Inflammatory macrophage treated with lipopolysaccharide for 1 hour (primary cell): ENCODE measurements around the gene C20orf96.

Source experiments
- DNase-seq, 2 donors: peaks; one replicate each; pipeline ENCODE4 v3.0.0-alpha.2; 2020 to 2022

C20orf96 gene

DNA sequence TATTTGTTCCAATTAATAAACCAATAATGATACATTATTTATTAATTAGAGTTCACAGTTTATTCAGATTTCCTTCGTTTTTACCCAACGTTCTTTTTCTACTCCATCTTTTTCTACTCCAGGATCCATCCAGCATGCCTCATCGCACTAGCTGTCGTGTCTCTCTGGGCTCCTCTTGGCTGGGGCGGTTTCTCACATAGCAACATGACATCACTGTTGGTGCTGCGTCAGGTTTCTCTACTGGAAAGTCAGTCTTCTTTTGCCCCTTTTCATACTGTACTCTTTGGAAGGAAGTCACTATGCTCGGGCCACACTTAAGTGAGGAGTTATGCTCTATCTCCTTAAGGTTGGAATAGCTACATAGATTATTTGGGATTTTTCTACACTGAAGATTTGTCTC is 21.1 kb upstream of the C20orf96 start:
- no peak for DNase-seq

DNA sequence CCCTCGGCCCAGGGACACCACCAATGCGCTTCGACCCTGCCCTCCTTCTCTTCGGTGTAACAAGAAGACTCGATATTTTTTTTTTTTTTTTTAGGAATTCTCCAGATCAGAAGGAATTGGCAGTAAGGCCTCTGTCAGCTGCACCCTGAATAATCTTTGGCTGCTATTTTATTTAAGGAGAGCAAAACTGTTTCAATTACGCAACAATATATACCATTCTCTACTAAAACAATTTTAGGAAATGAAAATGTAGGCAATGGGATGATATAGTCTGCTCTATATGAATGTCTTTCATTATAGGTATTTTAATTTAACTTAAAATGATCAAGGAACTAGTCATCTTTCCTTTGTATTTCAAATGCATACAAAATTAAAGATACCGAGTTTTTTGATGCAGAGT is 20.1 kb upstream of the C20orf96 start:
- DNase-seq: no peak

DNA sequence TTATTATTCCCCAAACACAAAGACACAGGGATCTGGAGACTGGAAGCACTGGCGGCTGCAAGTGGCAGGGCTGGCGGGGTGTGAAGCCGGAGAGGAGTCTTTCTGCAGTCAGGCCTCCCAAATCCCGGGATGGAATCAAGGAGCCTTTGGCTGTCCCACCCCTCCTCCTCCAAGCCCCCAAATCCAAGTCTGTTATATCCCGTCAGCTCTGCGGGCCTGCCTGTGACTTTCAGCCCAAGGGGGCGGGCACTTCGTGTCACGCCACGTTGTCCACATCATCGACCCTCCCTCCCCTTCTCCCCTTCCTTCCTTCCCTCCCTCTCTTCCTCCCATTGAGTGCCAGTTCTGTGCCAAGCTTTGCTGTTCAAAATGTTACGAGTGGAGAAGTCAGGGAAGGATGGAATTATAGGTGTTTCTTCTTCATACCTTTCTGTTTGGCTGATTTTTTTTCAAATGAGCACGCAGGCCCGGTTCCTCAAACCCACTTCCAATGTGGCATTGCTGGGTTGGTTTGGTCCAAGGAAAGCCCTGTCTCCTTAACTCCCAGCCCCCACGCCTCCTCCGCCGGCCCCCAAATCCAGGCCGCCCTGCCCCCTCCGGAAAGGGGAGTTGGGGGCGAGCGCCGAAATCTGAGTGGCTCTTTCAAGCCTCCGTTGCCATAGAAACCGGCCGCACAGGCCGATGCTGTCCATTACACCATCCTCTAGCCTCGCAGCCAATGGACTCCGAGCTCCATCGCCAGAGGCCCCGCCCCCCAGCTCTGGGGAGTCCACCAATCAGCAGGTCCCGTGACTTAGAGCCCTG is 19.5 kb upstream of the C20orf96 start:
- DNase-seq: peak; percentile 84 to 89

DNA sequence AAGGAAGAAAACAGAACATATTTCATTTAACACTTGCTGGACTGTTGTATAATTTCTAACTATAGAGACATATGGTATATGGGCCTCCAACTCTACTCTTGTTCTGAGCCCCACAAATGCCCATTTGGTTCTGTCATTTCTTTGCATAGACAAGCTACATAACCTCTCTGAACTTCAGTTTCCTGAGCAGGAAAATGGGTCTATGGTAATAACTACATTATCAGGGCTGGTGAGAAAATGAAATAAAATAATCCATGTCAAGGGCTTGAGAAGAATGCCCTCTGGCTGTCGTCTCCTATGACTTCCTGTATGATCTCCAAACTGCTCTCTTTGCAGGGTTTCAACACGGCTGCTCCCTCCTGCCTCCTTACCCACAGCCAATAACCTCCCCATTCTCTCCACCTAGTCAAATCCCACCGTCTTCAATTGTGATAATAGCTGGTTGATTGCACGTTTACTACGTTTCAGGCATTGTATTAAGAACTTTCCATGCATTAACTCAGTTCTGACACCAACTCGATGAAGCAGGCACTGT is 18.8 kb upstream of the C20orf96 start:
- no peak for DNase-seq

DNA sequence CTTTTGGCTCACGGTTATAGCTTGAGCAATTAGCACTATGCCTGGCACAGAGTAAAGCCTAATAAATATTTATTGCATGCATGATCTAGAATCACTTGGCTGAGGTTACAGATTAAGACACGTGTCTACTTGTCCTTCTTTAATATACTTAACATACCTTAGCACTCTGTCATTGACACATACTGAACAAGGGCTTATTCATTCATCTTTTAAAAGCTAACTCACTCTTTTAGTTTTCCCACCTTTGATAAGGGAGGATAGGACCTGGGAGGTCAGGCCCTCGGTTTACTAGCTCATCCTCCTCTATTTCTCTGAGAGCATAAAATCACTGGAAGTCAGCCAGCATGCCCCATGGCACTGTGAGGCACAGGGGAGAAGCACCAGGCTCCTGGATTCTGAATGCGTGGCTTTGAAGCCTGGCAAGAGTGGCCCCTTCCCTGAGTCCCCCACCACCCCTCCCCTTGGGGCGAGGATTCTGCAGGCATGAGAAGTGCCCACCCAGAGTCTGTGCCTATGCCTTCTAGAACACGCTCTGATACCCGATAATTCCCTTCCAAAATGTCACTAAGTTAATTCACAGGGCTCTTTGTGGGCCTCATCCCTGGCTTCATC is 18.0 kb upstream of the C20orf96 start:
- DNase-seq: no peak

DNA sequence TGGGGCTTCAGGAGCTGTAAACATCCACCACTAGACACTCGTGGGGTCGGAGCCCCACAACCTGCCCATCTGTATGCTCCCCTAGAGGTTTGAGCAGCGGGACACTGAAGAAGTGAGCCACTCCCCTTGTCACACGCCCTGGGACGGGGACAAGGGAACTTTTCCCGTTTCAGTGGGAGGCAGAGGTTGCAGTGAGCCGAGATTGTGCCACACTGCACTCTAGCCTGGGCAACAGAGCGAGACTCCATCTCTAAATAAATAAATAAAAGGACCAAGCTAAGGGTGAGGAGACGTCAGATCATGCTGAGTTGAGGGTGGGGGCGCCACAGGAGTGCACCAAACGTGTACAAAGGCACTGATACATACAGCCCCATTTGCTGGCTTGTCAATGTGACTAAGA is 15.2 kb upstream of the C20orf96 start:
- DNase-seq: no peak

DNA sequence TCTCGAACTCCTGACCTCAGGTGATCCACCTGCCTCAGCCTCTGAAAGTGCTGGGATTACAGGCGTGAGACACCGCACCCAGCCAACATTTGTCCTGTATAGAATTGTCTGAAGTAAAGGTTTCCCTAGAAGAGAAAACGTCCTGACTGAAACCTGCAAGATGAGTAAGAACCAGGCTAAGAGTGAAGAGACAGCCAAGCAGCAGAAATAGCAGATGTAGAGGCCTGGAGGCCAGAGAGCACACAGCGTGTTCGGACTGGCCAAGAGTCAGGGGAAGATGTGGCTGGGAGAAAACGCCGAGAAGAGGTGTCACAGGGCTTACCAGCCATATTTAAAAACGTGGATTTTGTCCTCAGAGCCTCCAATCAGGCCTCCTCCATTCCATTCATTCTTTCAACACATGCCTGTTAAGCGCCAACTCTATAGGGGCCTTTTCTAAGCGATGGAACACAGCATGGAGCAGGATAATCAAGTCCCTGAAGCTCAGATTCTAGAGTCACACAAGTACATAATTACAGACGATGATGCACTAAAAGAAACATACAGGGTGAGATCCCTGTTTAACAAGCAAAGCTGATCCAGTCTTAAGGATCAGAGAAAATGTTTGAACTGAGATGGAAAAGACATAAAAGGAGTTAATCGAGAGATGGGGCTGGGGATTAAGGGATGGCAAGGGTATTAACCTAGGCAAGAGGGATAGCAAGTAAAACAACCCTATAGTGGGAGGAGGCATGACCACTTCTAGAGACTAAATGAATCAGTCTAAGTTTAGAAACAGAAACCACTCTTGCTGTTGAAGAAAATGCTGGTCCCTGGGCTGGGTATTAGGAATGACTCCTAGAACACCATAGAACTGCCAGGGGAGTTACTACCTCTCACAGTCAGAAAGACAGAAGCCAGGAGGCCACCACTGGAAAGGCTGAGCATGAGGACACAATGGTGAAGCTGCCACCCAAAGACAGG is 11.6 kb upstream of the C20orf96 start:
- no peak for DNase-seq

DNA sequence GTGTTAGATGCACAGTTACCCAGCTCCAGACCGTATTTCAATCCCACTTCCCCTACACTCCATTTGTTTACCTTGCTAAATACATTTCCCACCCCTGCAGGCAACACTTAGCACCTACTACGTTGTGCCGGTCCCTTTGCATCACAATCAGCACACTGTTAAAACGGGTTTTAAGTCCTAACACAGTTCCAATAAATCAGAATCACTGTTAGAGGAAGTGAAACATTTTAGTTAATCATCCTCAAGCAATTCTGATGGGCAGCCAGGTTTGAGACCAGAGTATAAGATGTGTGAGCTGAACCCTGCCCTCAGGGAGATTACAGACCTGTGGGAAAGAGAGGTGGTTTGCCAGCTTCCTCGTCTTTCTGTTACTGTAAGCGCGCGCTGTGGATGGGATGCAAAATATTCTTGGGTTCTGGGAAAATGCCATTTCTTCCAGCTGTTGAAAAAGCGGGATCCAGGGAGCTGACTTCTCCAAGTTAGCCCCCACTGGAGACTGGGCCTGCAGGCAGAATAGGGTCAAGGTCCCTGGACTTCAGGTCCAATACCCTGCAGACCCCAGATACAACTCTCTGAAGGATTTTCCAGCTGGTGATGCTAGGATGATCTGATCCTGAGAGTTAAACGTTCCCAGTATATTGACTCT is 9.9 kb upstream of the C20orf96 start:
- DNase-seq: no peak

DNA sequence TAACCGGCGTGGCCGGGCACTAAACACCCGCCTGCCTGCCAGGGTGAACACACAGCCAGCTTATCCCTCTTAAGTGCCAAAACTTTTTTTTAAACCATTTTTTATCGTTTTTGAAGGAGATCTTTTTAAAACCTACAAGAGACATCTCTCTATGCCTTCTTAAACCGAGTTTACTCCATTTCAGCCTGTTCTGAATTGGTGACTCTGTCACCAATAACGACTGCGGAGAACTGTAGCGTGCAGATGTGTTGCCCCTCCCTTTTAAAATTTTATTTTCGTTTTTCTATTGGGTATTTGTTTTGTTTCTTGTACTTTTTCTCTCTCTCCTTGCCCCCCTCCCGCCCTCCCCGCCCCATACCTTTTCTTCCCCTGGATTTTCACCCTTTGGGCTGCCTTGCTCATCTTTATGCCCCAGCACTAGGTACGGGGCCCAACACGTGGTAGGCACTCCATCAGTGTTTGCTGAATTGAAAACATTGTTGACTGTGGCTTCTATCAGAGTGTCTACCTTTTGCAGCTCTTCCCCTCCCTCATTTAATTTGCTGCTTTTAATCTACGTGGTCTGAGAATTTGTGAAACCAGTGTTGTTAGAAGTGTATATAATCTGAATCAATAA is 8.3 kb upstream of the C20orf96 start:
- DNase-seq: no peak

DNA sequence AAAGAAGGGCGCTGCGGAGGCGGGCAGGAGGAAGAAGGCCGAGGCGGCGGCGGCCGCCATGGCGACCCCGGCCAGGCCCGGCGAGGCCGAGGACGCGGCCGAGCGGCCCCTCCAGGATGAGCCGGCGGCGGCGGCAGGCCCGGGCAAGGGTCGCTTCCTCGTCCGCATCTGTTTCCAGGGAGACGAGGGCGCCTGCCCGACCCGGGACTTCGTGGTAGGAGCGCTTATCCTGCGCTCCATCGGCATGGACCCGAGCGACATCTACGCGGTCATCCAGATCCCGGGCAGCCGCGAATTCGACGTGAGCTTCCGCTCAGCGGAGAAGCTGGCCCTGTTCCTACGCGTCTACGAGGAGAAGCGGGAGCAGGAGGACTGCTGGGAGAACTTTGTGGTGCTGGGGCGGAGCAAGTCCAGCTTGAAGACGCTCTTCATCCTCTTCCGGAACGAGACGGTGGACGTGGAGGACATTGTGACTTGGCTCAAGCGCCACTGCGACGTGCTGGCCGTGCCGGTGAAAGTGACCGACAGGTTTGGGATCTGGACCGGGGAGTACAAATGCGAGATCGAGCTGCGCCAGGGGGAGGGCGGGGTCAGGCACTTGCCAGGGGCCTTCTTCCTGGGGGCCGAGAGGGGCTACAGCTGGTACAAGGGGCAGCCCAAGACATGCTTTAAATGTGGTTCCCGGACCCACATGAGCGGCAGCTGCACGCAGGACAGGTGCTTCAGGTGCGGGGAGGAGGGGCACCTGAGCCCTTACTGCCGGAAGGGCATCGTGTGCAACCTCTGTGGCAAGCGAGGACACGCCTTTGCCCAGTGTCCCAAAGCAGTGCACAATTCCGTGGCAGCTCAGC is 7.6 kb upstream of the C20orf96 start:
- DNase-seq: peak; percentile 65 to 71

DNA sequence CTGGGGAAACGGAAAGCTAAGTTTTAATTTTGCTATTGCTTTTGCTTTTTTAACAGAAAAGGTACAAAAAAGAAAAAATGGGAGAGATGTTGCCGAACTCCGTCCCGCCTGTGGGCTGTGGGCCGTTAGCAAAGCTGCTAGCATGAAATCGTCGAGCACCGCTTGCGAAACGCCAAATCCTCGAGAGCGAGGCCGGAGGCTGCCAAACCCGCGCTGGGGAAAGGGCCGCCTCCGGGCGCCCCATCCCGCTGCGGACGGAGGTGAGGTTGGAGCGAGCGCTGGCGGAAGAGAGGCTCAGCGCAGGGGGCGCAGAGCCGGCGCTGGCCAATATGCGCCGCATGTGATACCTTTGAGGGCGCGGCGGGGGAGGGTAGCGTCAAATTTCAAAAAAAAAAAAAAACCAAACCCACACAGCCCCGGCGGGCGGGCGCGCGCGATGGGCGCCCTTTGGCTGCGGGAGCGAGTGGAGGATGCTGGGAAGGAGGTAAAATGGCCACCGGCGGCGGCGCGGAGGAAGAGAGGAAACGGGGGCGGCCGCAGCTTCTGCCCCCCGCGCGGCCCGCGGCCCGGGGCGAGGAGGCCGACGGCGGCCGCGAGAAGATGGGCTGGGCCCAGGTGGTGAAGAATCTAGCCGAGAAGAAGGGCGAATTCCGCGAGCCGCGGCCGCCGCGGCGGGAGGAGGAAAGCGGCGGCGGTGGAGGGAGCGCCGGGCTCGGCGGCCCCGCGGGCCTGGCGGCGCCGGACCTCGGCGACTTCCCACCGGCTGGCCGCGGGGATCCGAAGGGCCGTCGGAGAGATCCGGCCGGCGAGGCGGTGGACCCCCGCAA is 6.8 kb upstream of the C20orf96 start, which contains the start of gene ZCCHC3:
Gene ZCCHC3 (plus strand): TSS at position 473 of the 827 bp plus-strand sequence. CDS start 17 bp downstream, at position 490.
- peak; percentile 88 to 91 for DNase-seq

DNA sequence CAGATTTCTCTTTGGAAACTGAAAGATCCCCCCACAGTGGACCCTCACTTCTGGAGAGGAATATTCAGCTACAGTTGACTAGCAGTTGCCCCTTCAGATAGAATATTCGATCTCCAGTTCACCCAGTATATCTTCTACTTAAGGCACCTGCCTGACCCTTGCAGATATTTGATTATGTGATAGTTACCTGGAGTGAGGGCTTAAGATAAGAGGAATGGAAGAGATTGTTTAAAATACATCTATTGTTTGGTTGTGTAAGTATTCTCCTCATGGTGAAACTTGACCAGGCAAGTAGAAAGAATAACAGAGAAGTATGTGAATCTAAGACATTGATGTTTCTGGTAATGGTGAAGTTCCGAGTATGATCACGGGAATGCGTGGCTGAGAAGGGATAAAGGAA is 5.3 kb upstream of the C20orf96 start:
- DNase-seq: no peak

DNA sequence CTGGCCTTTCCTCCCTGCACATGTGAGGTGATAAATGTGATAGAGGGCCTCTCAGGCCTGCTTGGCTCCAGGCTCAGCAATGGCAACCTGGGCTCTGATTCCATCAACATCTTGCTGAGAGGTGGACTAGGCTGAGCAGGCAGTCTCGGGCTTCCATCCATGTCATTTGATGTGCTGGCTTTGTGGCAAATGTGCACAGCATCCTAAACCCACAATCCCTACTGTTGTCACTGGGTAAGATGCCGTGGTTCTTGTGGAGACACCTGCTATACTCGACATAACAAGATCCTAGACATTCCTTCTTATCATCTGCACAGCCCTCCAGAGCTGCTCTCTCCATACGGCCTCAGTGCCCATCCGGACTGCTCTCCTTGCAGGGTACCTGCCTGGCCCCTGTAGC is 4.1 kb upstream of the C20orf96 start:
- no peak for DNase-seq

DNA sequence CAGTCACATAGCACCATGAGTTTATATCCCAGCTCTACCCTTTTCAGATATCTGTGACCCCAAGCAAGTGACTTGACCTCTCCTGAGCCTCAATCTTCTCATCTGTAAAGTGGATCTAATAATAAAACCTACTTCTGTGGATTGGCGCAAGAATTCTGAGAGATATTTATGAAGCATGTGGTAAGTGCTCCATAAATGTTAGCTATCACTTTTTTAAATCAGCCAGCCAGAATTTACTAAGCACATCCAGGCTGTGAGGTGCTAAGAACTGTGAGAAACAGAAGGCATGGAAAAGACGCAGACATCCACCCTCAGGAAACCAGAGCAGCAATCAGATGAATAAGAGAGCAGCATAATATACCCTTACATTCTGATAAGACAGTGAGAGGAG is 862 bp downstream of the C20orf96 start:
- no peak for DNase-seq

DNA sequence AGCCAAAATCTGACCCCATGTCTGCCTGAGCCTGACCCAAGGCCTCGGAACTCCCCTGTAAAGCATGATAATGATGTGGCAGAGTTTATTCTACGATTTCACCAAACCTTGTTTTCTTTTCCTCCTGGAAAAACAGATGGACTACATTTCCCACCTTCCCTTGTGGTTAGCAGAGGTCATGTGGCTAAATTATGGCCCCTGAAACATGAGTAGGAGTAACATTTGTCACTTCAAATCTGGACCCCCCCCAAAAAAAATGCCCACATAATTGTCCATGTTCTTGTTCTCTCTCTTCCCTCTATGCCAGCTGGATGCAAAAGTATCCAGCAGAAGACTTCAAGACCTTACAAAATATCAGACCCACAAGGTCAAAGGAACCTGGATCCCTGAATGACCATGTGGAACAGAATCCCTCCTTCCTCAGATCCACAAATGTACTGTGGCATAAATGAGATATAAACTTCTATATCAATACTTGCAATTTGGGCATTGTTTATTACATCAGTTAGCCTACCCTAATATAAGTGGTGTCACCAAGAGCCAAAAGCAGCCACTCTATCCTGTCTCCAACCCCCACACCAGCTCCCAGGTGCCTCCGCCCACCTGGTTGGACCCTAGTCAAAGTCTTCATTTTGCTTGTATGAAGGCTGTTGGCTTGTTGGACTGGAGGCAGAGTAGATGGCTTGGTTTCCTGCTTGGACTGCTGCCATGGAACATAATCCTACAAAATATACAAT is 1.4 kb downstream of the C20orf96 start:
- DNase-seq: no peak

DNA sequence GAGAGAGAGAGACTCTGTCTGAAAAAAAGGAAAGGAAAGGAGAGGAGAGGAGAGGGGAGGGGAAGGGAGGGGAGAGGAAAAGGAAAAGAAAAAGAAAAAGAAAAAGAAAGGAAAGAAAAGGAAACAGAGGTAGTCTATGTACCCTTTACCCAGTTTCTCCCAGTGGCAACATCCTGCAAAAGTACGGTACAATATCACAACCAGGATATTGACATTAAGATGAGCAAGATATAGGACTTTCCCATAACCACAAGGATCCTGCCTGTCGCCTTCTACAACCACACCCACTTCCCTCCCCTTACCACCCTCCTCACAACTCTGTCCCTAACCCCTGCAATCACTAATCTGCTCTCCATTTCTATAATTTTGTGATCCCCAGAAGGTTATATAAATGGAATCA is 4.0 kb downstream of the C20orf96 start:
- DNase-seq: peak; percentile 35 to 37

DNA sequence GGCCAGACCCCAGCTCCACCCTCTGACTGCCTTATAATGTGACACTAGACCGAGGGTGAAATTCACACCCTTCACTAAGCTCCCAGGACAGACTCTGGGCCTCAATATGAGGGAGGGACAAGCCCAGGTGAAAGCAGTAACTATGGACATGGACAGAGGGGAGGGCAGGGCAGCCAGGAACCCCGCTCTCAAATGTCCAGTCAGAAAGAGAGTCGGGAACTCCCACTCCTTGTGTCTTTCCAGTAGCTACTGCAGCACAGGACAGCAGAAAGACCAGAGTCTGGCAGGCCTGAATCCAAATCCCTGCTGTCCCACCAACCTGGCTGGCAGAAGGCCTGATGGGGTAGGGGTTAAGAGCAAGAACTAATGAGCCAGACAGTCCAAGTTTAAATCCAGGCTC is 6.4 kb downstream of the C20orf96 start:
- DNase-seq: no peak

DNA sequence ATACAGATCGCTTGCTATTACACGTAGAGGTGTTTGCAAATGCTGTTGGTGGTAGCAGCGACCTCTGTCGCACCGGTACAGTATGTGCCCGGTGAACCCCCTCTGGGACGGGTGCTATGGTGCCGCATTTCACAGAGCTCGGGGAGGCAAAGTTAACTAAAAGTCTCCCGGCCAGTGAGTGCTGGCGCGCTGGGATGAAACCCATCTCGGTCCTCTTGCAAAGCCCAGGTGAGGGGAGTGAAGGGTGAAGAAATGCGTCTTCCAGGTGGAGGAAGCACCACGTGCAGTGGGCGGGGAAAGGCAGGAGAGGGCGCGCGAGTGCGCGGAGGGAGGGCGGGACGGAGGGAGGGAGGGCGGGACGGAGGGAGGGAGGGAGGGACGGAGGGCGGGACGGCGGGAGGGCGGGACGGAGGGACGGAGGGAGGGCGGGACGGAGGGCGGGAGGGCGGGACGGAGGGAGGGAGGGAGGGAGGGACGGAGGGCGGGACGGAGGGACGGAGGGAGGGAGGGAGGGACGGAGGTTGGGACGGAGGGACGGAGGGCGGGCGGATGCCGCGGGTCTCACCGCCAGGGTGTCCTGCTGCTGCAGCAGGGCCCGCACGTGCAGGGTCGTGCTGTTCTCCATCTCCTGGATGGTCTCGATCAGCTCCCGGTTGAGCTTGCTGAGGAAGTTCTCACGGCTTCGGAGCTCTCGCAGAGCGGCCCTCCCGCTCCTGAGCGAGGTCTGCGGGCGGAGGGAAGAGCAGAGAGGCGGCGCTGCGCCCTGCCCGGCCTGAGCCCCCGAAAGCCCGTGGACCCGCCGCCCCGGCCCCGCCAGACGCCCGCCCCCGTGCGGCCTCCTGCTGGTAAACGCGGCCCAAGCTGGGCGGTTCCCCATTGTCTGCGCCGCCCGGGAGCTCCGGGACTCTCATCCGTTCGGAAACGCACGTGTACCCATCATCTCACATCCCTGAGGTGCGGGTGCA is 11.7 kb downstream of the C20orf96 start:
- DNase-seq: no peak
